ENCODE data around the gene CHCHD6.

CHCHD6 gene

GRCh38 chr3:126859415-126860246 is 155.6 kb downstream of the CHCHD6 start:
- no peak for DNase-seq (ENCODE audit: low read depth)

GRCh38 chr3:126865736-126866135 is 161.7 kb downstream of the CHCHD6 start:
- no peak for DNase-seq (ENCODE audit: low read depth)

GRCh38 chr3:126866175-126866759 is 162.2 kb downstream of the CHCHD6 start:
- DNase-seq (ENCODE audit: low read depth): no peak

GRCh38 chr3:126867190-126867862 is 163.3 kb downstream of the CHCHD6 start:
- DNase-seq (ENCODE audit: low read depth): no peak

GRCh38 chr3:126867863-126868200 is 163.8 kb downstream of the CHCHD6 start:
- DNase-seq (ENCODE audit: low read depth): no peak

DNA sequence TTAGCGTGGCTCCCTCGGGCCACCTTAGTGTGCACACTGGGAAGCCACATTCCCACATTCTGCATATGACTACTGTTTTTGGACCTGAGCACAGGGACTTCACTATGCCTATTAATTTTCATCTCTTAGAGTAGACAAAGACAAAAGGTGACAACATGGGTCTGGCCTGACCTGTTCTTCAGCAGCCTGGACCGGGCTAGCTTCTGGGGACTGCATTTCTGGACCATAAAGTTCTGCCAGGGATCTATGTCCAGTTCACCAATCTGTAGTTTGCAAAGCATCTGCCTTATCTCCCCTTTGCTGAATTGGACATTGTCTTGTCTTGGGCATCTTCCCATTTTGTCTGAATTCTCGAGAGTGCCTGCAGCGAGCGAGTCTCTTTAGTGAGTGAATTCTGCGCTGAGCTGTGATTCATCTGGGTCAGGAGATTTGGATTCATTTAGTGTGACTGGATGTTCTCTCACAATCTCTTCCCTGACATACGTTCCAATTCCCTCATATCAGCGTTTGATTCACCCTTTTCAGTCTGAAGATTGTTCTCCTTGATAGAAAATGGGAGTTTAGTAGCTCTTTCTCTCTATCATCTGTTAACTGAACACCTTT is 166.7 kb downstream of the CHCHD6 start:
- DNase-seq (ENCODE audit: low read depth): no peak

DNA sequence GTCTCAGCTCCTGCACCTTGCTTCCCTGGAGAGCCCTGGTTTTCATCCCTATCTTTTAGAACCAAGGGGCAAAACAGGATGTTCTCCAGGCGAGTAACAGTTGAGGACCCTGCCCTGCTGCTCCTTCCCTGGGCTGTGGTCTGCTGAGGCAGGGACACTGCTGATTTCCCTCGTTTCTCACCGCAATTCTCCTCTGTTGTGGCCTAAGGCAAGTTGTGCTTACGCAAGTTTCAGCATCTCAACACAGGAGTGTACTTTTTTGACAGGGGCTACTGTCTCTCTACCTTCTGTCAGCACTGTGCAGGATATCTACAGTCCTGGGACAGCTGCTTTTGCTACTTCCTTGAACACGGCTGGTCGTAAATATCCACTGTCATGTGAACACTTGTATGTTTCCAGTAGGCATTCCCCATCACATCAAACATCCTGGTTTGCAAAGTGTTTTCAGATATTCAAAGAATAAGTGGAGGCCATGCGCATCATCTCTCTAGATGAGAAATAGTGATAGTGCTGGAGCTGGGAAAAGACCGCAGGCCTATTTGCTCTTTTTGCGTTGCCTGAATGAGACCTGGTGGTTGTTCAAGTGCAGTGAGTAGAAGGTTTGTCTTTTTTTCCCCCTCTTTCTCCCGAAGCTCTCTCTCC is 168.8 kb downstream of the CHCHD6 start:
- no peak for DNase-seq (ENCODE audit: low read depth)

- no peak for DNase-seq (ENCODE audit: low read depth)
Measured at GRCh38 chr3:126873416-126873815, 169.4 kb downstream of the CHCHD6 start.

GRCh38 chr3:126878664-126879063 is 174.6 kb downstream of the CHCHD6 start:
- no peak for DNase-seq (ENCODE audit: low read depth)

DNA sequence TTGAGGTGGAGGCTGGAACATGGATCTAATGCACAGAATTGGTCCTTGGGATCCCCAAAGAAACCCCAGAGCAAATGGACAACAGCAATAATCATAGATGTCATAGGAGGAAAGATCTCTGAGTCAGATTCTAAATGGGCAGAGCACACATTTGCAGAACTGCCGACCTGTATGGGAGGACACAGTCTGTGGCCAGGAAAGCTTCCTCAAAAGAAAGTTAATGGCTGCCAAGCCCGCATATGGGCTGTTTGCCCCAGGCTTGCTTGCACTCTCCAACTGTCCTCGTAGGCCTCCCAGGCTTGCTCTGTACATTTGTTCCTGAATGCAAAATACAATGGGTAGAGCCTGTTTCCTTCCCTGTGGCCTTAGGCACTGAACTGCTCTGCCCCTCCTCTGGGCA is 176.9 kb downstream of the CHCHD6 start:
- DNase-seq (ENCODE audit: low read depth): no peak

DNA sequence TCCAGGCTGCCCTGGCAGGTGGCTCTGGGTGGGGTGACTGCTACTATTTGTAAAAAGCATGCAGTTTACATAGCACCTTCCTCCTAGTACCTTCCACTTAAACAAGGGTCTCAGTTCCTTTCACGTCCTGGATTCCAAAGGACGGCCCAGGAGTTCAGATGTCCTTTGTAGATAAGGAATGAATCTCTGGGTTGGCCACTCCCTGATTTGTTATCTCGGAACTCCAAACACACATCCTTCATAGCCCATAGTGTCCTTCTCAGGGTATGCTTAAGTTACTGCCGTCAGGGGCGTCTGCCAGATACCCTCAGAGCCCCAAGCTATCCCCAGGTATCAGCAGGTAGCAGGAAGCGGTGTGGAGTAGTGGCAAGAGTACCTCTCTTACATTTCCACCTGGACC is 177.8 kb downstream of the CHCHD6 start:
- DNase-seq (ENCODE audit: low read depth): no peak

GRCh38 chr3:126883241-126883640 is 179.2 kb downstream of the CHCHD6 start:
- no peak for DNase-seq (ENCODE audit: low read depth)

- DNase-seq (ENCODE audit: low read depth): no peak
Measured at GRCh38 chr3:126885425-126885824, 181.4 kb downstream of the CHCHD6 start.

DNA sequence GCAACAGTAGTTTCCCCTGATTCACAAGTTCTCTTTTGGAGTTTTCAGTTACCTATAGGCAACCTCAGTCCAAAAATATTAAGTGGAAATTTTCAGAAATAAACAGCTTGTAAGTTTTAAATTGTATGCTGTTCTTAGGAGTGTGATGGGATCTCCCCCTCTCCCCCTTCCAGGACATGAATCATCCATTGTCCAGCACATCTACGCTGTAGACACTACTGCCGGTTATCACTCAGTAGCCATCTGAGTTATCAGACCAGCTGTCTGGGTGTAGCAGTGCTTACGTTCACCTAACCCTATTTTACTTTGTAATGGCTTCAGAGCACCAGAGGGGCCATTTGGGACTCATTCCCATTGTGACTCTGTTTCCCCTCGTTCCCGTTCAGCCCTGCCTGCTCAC is 182.2 kb downstream of the CHCHD6 start:
- no peak for DNase-seq (ENCODE audit: low read depth)

- DNase-seq (ENCODE audit: low read depth): no peak
Measured at GRCh38 chr3:126887686-126888085, 183.6 kb downstream of the CHCHD6 start.

DNA sequence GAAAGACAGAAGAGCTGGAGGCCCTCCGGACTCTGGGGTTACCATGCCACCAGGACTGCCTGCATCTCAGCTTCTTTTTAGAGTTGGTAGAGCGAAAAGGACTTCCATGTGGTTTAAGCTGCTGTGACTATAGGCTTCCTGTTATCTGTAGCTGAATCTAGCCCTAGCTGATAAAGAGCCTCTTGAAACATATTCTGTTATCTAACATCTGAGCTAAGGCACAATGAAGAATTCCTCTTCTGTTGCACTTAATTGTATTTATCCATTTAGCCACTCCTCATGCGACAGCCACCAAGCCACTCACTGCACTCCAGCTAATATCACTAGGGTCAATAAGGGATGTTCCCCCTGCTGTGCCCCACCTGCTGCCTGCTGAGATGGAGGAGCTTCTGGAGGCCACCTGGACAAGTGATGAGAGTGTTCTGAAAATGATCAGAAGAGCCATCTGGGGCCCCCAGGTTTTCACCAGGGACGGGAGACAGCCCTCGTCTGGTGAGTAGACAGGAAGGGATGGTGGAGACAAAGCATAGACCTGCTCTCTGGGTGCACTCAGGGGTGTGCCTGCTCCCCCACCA is 184.2 kb downstream of the CHCHD6 start:
- DNase-seq (ENCODE audit: low read depth): no peak

- DNase-seq (ENCODE audit: low read depth): no peak
Measured at GRCh38 chr3:126889276-126890201, 185.5 kb downstream of the CHCHD6 start.

GRCh38 chr3:126891141-126891540 is 187.1 kb downstream of the CHCHD6 start:
- DNase-seq (ENCODE audit: low read depth): no peak

GRCh38 chr3:126891791-126892190 is 187.8 kb downstream of the CHCHD6 start:
- no peak for DNase-seq (ENCODE audit: low read depth)

- no peak for DNase-seq (ENCODE audit: low read depth)
Measured at GRCh38 chr3:126893651-126894050, 189.6 kb downstream of the CHCHD6 start.

GRCh38 chr3:126894475-126894874 is 190.4 kb downstream of the CHCHD6 start:
- DNase-seq (ENCODE audit: low read depth): no peak

All from T follicular helper cell (primary cell).